ENCODE measurements around the gene SPON1. TPM values are rescaled to one million over a fixed set of nuclear protein-coding genes. Genes with fewer than 3 reads are reported as not detected.

The SPON1 gene
- total RNA-seq, 4 donors from 2014 or later = 58.5 to 344 (median 105) TPM

DNA sequence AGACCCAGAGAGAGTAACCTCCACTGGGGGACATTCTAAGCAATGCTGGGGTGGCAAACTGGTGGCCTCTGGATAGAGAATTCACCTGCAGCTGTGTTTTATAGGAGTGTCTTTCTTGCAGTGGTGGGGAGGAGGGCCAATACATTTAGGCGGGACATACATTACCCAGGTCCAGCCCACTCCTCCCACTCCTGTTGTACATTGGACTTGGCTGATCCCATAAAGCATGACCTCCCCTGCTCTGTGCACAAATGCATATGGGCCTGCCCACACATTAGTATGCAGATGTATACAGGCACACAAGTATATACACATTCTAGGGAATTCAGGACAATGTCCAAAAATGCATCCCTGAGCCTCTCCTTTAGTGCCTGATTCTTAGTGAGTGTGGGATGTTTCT, 297.4 kb downstream of the SPON1 start:
- TF ChIP-seq, protein P1, sequence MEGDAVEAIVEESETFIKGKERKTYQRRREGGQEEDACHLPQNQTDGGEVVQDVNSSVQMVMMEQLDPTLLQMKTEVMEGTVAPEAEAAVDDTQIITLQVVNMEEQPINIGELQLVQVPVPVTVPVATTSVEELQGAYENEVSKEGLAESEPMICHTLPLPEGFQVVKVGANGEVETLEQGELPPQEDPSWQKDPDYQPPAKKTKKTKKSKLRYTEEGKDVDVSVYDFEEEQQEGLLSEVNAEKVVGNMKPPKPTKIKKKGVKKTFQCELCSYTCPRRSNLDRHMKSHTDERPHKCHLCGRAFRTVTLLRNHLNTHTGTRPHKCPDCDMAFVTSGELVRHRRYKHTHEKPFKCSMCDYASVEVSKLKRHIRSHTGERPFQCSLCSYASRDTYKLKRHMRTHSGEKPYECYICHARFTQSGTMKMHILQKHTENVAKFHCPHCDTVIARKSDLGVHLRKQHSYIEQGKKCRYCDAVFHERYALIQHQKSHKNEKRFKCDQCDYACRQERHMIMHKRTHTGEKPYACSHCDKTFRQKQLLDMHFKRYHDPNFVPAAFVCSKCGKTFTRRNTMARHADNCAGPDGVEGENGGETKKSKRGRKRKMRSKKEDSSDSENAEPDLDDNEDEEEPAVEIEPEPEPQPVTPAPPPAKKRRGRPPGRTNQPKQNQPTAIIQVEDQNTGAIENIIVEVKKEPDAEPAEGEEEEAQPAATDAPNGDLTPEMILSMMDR (IDR thresholded peaks at IDR 0.05; ENCODE audit: low read depth) = no peak

DNA sequence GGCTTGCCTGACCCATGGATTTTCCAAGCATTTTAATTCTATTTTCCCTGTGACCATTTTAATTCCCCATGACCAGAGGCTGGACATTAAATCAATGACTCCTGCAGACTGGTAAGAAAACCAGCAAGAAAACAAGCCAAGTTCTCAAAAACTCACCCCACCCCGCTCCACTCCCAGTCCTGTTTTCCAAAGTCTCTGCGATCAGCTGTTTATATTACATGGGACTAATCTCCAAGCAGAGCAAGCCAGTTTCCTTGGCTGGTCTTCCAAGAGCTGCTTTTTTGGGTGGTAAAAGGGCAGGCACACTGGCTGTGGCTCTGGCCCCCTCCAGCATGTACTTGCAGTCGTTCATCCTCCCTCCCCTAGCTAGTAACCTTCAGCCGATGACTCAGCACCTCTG, 298.5 kb downstream of the SPON1 start:
- TF ChIP-seq, protein P1 (IDR thresholded peaks at IDR 0.05; ENCODE audit: low read depth) = no peak

DNA sequence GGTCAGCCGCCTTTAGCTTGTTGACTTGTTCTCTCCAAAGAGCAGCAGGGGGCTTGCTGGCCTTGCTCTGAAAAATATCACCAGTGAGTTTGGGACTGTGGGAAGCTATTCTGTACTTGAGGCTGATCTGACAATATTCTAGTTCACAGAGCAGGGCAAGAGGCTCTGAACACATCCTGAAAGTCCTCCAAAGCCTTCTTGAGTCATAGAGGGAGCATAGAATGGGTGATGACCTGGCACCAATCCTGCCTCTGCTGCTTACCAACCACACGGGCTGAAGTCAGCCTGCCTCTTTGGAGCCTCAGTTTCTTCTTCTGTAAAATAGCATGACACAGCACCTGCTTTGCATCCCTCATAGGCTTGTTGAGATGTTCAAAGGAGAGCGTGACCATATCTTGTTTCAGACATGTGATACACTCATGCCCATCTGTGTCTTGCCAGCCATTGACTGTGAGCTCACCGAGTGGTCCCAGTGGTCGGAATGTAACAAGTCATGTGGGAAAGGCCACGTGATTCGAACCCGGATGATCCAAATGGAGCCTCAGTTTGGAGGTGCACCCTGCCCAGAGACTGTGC, 299.8 kb downstream of the SPON1 start:
- TF ChIP-seq, protein P1 (IDR thresholded peaks at IDR 0.05; ENCODE audit: low read depth) = no peak

DNA sequence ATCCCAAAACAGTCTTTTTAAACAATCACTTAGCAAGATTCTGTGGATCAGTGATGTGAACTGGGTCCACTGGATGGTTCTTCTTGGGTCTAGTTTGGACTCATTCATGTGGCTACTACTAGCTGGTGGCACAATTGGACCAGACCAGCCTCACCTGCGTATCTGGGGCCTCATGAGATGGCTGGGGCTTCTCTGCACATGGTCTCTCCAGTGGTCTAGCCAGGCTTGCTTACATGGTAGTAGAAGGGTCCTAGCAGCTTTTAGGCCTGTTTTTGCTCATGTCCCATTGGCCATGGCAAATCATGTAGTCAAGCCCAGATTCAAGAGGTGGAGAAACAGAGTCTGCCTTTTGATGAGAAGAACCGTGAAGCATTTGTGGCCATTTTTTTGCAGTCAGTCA, 302.4 kb downstream of the SPON1 start:
- TF ChIP-seq, protein P1 (IDR thresholded peaks at IDR 0.05; ENCODE audit: low read depth) = no peak

DNA sequence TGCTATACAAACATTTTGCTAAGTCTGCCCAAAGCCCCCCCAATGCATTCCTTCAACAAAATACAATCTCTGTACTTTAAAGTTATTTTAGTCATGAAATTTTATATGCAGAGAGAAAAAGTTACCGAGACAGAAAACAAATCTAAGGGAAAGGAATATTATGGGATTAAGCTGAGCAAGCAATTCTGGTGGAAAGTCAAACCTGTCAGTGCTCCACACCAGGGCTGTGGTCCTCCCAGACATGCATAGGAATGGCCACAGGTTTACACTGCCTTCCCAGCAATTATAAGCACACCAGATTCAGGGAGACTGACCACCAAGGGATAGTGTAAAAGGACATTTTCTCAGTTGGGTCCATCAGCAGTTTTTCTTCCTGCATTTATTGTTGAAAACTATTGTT, 304.1 kb downstream of the SPON1 start:
- TF ChIP-seq, protein P1 (IDR thresholded peaks at IDR 0.05; ENCODE audit: low read depth) = no peak

DNA sequence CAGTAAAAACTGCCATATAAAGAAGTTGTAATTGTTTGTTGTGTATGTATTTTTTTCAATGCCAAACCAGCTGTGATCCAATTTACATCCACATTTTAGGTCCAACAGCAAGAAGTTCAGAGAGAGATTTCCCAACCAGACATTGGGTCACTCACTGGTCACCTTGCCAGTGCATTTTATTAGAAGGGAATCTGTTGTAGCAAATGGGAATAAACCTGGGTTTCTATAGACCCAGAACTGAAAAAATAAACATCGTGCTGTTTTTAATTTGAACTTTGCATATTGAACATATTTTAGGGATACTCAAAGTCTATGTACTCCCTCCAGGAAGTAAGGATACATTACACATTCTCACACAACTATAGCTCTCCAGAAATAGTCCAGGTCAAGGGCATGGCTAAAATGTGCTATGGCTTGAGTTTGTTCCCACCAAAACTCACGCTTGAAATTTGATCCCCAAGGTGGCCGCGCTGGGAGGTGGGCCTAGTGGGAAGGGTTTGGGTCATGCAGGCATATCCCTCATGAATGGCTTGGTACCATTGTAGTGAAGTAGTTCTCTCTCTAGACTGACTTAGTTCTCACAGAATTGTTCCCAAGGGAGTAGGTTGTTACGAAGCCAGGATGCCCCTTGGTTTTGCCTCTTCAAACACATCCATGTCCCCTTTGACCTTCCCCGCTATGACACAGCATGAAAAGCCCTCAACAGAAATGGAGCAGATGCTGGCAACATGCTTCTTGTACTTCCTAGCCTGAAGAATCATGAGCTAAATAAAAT, 305.5 kb downstream of the SPON1 start:
- TF ChIP-seq, protein P1 (IDR thresholded peaks at IDR 0.05; ENCODE audit: low read depth) = no peak

DNA sequence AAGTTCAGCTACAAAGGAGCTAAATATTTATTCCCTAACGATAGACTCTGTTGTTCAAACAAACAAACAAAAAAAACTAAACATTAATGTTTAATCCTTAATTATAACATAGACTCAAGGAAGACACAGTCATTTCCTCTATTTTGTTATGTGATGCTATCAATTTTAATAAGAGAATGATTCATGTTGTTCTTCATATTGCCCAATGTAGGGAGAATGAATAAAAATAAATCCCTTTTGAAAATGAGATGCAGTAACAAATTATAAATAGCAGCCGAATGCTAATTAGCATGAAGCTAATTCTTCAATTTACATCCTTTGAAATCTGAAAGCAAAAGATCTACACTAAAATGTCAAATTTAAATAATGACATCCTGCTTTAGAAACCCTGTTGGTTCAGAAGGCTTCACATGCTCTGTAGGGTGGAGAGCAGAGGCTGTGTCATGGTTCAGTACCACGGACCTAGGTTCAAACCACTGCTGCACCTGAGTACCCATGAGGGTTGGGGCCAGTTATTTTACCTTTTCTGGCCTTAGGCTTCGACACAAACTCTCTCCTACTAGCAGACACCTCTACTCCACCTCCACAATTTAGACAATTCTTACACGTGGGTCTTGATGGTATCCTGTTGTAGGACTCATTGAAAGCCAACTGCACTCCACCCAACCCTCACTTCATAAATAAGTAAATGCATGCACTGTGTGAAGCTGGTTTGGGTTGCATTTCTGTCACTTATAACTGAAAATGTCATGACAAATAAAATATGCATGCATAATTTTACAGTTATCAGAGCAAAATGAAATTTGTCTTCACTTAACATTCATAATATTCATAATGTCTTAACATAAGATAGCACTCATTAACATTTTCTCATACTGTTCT, 307.4 kb downstream of the SPON1 start:
- TF ChIP-seq, protein P1 (IDR thresholded peaks at IDR 0.05; ENCODE audit: low read depth) = no peak

Data from subcutaneous adipose tissue (tissue), 4 donors.